GM06990 (cell line): ENCODE data around the gene SYNM.
A peak's percentile ranks its signal among the peaks of the same experiment; 100 is the strongest.
"Not testable (repeated sequence)": the region's sequence is repeated elsewhere in the genome, so short reads cannot be mapped to it uniquely, and the experiment has no call there.

Experiments
- DNase-seq: peaks from one replicate; pipeline ENCODE4 v3.0.0-alpha.2; 2011; ENCODE audit not compliant: insufficient read length; ENCODE audit errors: extremely low read depth
- H3K27me3 ChIP-seq: replicated peaks from 2 replicates; pipeline ENCODE4 v1.6.0; 2011; ENCODE audit warnings: low read length; ENCODE audit not compliant: control insufficient read depth, insufficient read depth
- H3K36me3 ChIP-seq: 2 replicates; pipeline ENCODE4 v1.5.1; 2011; ENCODE audit warnings: low read length; ENCODE audit not compliant: control insufficient read depth, insufficient read depth
- H3K4me3 ChIP-seq: replicated peaks from 2 replicates; pipeline ENCODE4 v1.5.1; 2011; ENCODE audit warnings: low read depth, mild to moderate bottlenecking, control low read depth, low read length
- TF ChIP-seq, protein P1 (sequence below): IDR thresholded peaks from 2 replicates; pipeline ENCODE4 v1.5.1; 2011; ENCODE audit warnings: low read length, control low read depth, mild to moderate bottlenecking, inconsistent platforms; ENCODE audit not compliant: insufficient read depth, poor library complexity, severe bottlenecking

Gene SYNM

DNA sequence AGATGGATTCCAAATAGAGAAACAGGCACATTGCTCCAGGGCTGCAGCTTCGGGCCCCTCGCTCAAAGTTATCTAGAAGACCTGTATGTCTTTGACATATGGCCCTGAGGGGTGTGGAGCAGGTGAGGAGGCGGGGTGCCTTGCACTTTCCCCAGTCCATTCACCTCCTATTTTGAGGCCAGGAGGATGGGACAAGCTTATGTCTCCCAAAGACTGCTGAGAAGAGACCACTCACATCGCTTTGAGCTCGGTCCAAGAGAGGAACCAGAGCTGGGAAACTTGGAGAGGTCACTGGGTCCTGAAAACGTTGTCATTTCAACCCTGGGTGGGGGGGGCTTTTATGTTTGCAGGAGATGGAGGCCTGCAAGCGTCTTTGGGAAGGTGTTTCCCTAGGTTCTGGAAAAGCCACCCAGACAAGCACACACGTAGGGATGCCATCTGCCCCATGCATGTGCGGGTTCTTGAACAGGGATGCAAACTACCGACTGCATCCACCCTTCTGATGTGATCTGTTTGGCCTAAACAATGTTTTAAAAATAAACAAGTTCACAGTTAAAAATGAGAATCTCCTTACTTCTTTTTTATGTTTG lies 33.7 kb upstream of the SYNM start:
- TF ChIP-seq, protein P1, sequence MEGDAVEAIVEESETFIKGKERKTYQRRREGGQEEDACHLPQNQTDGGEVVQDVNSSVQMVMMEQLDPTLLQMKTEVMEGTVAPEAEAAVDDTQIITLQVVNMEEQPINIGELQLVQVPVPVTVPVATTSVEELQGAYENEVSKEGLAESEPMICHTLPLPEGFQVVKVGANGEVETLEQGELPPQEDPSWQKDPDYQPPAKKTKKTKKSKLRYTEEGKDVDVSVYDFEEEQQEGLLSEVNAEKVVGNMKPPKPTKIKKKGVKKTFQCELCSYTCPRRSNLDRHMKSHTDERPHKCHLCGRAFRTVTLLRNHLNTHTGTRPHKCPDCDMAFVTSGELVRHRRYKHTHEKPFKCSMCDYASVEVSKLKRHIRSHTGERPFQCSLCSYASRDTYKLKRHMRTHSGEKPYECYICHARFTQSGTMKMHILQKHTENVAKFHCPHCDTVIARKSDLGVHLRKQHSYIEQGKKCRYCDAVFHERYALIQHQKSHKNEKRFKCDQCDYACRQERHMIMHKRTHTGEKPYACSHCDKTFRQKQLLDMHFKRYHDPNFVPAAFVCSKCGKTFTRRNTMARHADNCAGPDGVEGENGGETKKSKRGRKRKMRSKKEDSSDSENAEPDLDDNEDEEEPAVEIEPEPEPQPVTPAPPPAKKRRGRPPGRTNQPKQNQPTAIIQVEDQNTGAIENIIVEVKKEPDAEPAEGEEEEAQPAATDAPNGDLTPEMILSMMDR = no peak
- no peak overlapping the region for H3K4me3 ChIP-seq
- no peak for DNase-seq
- no peaks in the 10 kb centered on the region for H3K36me3 ChIP-seq
- no peaks in the 10 kb centered on the region for H3K27me3 ChIP-seq

DNA sequence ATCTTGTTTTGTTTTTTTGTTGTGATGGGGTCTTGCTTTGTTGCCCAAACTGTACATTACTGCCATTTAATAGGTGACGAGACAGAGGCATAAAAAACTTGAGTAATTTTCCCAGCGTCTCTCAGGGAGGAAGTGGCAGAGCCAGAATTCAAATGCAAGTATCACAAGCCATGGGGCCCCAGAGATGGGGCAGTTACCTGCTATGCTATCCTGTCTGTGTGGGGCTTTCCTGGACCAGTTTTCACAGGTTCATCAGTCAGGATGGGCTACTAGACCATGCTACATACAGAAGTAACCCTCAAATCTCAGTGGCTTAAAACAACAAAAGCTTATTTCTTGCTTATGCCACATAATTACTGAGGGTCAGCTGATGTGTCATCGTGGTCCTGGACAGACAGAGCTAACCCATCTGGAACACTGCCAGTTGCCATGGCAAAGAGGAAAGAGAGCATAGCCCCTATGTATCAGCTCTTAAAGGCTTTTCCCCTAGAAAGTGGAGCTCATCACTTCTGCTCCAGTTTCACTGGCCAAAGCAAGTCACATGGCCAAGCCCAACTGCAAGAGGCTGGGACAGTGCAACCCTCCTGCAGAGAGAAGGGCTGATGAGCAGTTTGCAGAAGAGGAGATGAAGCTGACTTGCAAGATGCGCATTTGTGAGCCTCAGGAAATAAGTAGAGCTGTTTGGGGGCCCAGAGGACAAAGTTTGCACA lies 31.7 kb upstream of the SYNM start:
- no peak for DNase-seq

DNA sequence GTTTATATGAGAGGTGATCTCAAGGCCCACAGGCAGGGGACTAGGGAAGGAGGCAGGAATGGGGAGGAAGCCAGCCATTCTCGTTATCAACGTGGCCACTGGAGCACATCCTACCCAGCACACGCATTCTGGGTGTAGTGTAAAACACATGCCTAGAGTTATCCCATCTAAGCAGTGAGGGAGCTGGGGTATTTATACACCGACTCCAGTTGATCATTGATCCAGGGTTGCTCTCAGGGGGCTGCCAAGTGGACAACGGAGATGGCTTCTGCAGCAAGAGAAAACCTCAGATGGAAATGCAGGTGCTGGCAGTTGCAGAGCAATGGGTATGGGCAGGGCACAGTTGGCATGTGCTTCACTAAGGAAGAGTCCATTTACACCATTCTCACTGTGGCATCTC lies 30.4 kb upstream of the SYNM start:
- Histone ChIP-seq H3K27me3 (no peaks in the 10 kb centered on the region), H3K36me3 (no peaks in the 10 kb centered on the region), H3K4me3 (no peak overlapping the region)
- no peak for DNase-seq
- TF ChIP-seq, protein P1 = no peak

More for the DNA sequence above, 31.7 kb upstream of the SYNM start:
- H3K4me3 ChIP-seq = no peak overlapping the region
- TF ChIP-seq, protein P1 = no peak
- no peaks in the 10 kb centered on the region for H3K36me3 ChIP-seq
- H3K27me3 ChIP-seq = no peaks in the 10 kb centered on the region

- not testable (repeated sequence) for H3K27me3 ChIP-seq, DNase-seq, H3K4me3 ChIP-seq, H3K36me3 ChIP-seq
These were observed 29.7 kb upstream of the SYNM start for GRCh38 chr15:99075059-99075652.

GRCh38 chr15:99076109-99076508 lies 28.8 kb upstream of the SYNM start:
- H3K4me3 ChIP-seq = peak overlapping the region; percentile 67
- no peaks in the 10 kb centered on the region for H3K27me3 ChIP-seq
- no peak for DNase-seq
- TF ChIP-seq, protein P1 = no peak
- H3K36me3 ChIP-seq = no peaks in the 10 kb centered on the region

DNA sequence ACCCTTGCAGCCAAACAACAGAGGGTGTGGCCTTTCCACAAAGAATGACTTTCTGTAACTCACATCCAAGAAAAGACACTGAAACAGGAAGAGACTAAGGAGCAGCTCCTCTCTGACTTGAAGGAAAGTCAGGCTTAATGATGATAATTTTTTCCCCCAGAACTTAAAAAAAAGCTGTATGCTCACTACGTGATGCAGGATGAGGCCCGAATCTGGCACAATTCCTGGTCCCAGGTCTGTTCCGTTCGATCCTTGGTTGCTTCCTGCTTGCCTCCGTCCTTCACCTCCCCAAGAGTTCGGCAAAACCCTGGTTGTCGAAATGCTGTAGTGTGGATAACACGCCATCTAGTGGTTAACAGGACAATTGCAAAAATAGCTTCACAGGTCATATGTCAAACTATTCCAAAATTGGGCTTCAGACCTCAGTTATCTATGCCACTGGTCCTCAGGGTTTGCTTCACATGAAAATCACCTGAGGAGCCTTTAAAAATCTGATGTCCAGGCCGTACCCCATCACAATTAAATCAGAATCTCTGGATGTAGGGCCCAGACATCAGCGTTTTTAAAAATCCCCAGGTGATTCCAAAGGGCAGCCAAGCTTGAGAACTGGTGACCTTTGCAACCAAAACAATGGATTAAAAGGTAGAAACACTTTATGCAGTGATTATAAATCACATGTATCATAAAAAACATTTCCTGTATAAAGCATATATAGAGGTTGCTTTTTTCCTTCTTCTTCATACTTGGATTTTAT lies 28.1 kb upstream of the SYNM start:
- TF ChIP-seq, protein P1 = peak; percentile 84
- H3K36me3 ChIP-seq = no peaks in the 10 kb centered on the region
- peak overlapping the region; percentile 67 for H3K4me3 ChIP-seq
- H3K27me3 ChIP-seq = no peaks in the 10 kb centered on the region
- DNase-seq = peak; percentile 48
